ENCODE measurements around the gene GUCY2D. TPM values are rescaled to one million over a fixed set of nuclear protein-coding genes. Genes with fewer than 3 reads are reported as not detected.

Gene GUCY2D
- total RNA-seq, 2 experiments from 2014 or later: not detected

GRCh38 chr17:8053600-8053999 lies 51.2 kb downstream of the GUCY2D start:
- Histone ChIP-seq H3K4me3 (ENCODE audit: low read depth, low read length, poor library complexity, severe bottlenecking) (no peak overlapping the region), H3K9me3 (ENCODE audit: low read length) (no peaks in the 10 kb centered on the region), H3K27ac (ENCODE audit: low read depth, low read length, poor library complexity, severe bottlenecking) (no peak overlapping the region), H3K36me3 (ENCODE audit: insufficient read depth, low read length) (no peaks in the 10 kb centered on the region), H4K20me1 (ENCODE audit: insufficient read depth, low read length) (no peaks in the 10 kb centered on the region), H3K79me2 (ENCODE audit: insufficient read depth, low read depth, low read length) (no peaks in the 10 kb centered on the region), H3K4me1 (ENCODE audit: insufficient read depth, low read length, poor library complexity, severe bottlenecking) (peaks cover 13% of the 10 kb centered on the region), H2AFZ (ENCODE audit: low read length) (no peak overlapping the region), H3K9me2 (ENCODE audit: insufficient read depth, low read length) (no peaks in the 10 kb centered on the region), H3K4me2 (ENCODE audit: low read length) (no peak overlapping the region)
- no TSS peak for BruUV-seq (replicated peaks)
- ChIA-PET CTCF (ENCODE audit: unreplicated experiment) (interaction anchor here (0.6 kb wide), 2 partner anchors 196 to 339 kb away, joined by 3 to 4 read pairs; partner anchors contain the start of gene NAA38), POLR2A (no interaction called here)
- TF ChIP-seq CTCF (conservative IDR thresholded peaks at IDR 0.05; ENCODE audit: low read length): no peak
- TF ChIP-seq EZH2phosphoT487 (IDR thresholded peaks at IDR 0.05; ENCODE audit: borderline replicate concordance, low read depth, low read length): no peak
- DNase-seq (ENCODE audit: low spot score): no peak
- intact Hi-C loops (cut with micrococcal nuclease; ENCODE audit: unreplicated experiment): no loop called here

GRCh38 chr17:8055851-8056231 lies 53.4 kb downstream of the GUCY2D start:
- no peak for DNase-seq (ENCODE audit: low spot score)
- H3K4me1 ChIP-seq (ENCODE audit: insufficient read depth, low read length, poor library complexity, severe bottlenecking): peaks cover 27% of the 10 kb centered on the region
- H3K9me2 ChIP-seq (ENCODE audit: insufficient read depth, low read length): no peaks in the 10 kb centered on the region
- H3K4me2 ChIP-seq (ENCODE audit: low read length): no peak overlapping the region
- H3K36me3 ChIP-seq (ENCODE audit: insufficient read depth, low read length): no peaks in the 10 kb centered on the region
- no peak overlapping the region for H3K4me3 ChIP-seq (ENCODE audit: low read depth, low read length, poor library complexity, severe bottlenecking)
- no peaks in the 10 kb centered on the region for H3K9me3 ChIP-seq (ENCODE audit: low read length)
- intact Hi-C loops (cut with micrococcal nuclease; ENCODE audit: unreplicated experiment): loop anchor here (2.0 to 5.0 kb wide), 2 partner anchors 39 to 144 kb away; no protein-coding TSS in a partner anchor
- TF ChIP-seq EZH2phosphoT487 (IDR thresholded peaks at IDR 0.05; ENCODE audit: borderline replicate concordance, low read depth, low read length) (no peak), CTCF (conservative IDR thresholded peaks at IDR 0.05; ENCODE audit: low read length) (no peak)
- H3K27ac ChIP-seq (ENCODE audit: low read depth, low read length, poor library complexity, severe bottlenecking): no peak overlapping the region
- POLR2A ChIA-PET: interaction anchor here (0.6 to 1.0 kb wide), 4 partner anchors 18 to 194 kb away, joined by 3 read pairs; no protein-coding TSS in a partner anchor
- no peaks in the 10 kb centered on the region for H3K79me2 ChIP-seq (ENCODE audit: insufficient read depth, low read depth, low read length)
- H2AFZ ChIP-seq (ENCODE audit: low read length): no peak overlapping the region
- CTCF ChIA-PET (ENCODE audit: unreplicated experiment): no interaction called here
- BruUV-seq (replicated peaks): no TSS peak
- H4K20me1 ChIP-seq (ENCODE audit: insufficient read depth, low read length): no peaks in the 10 kb centered on the region

GRCh38 chr17:8056232-8056975 lies 54.0 kb downstream of the GUCY2D start:
- intact Hi-C loops (cut with micrococcal nuclease; ENCODE audit: unreplicated experiment): loop anchor here (2.0 to 5.0 kb wide), 2 partner anchors 40 to 144 kb away; no protein-coding TSS in a partner anchor
- no peaks in the 10 kb centered on the region for H3K9me3 ChIP-seq (ENCODE audit: low read length)
- H3K4me2 ChIP-seq (ENCODE audit: low read length): peak overlapping the region; percentile 35
- ChIA-PET POLR2A (interaction anchor here (0.6 to 1.0 kb wide), 4 partner anchors 18 to 195 kb away, joined by 3 read pairs; no protein-coding TSS in a partner anchor), CTCF (ENCODE audit: unreplicated experiment) (no interaction called here)
- DNase-seq (ENCODE audit: low spot score): peak; percentile 29
- no TSS peak for BruUV-seq (replicated peaks)
- H3K4me1 ChIP-seq (ENCODE audit: insufficient read depth, low read length, poor library complexity, severe bottlenecking): peaks cover 27% of the 10 kb centered on the region
- no peaks in the 10 kb centered on the region for H3K9me2 ChIP-seq (ENCODE audit: insufficient read depth, low read length)
- H3K36me3 ChIP-seq (ENCODE audit: insufficient read depth, low read length): no peaks in the 10 kb centered on the region
- peak overlapping the region; percentile 43; the same call in 1 of the 2 replicates for H2AFZ ChIP-seq (ENCODE audit: low read length)
- H3K27ac ChIP-seq (ENCODE audit: low read depth, low read length, poor library complexity, severe bottlenecking): no peak overlapping the region
- H3K4me3 ChIP-seq (ENCODE audit: low read depth, low read length, poor library complexity, severe bottlenecking): no peak overlapping the region
- no peaks in the 10 kb centered on the region for H4K20me1 ChIP-seq (ENCODE audit: insufficient read depth, low read length)
- TF ChIP-seq EZH2phosphoT487 (IDR thresholded peaks at IDR 0.05; ENCODE audit: borderline replicate concordance, low read depth, low read length) (no peak), CTCF (conservative IDR thresholded peaks at IDR 0.05; ENCODE audit: low read length) (no peak)
- H3K79me2 ChIP-seq (ENCODE audit: insufficient read depth, low read depth, low read length): no peaks in the 10 kb centered on the region

Data from OCI-LY7 (cell line).